GM19043 (cell line): ENCODE data around the gene CDKAL1.

Experiments
- ATAC-seq: cut with Tn5 transposase; IDR thresholded peaks from one replicate; pipeline ENCODE4 v1.9.1; 2021; ENCODE audit warnings: low read depth; ENCODE audit not compliant: unreplicated experiment

CDKAL1 gene

DNA sequence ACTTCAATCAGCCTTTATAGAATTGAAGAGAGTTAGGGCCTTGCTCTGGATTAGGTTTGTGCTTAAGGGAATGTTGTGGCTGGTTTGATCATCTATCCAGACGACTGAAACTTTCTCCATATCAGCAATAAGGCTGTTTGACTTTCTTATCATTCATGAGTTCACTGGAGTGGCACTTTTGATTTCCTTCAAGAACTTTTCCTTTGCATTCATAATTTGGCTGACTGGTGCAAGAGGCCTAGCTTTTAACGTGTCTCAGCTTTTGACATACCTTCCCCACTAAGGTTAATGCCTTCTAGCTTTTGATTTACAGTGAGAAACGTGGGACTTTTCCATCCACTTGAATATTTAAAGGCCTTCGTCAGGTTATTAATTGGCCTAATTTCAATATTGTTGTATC, 461.8 kb downstream of the CDKAL1 start:
- no peak for ATAC-seq

DNA sequence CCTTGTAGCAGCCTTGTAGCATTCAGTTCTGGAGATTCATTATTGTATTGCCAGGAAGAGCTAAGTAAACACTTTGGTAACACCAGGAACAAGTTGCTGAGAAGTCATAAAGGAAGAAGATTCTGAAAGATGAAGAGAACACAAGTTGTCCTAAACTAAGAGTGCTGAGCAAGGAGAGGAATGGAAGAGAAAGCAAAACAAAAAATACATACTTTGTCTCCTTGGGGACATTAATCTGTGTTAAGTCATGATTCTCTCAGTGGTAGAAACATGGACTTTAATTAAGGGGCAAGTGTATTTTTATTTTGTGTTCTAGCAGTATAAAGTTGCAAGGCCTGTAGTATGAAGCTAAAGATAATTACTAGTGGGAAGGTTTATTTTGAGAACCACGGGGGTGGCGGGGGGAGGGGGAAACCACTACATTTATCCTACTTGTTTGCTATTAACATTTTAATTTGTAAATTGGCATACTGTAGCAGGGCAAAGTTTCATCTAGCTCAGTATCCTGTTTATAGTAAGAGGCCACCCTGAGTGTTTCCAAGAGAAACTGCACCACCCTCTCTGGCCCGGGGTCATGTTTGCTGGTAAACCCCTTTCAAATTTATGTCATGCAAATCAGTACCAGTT, 463.0 kb downstream of the CDKAL1 start:
- no peak for ATAC-seq

- no peak for ATAC-seq
Observed at GRCh38 chr6:20997770-20998147, 463.5 kb downstream of the CDKAL1 start.

- no peak for ATAC-seq
Observed at GRCh38 chr6:20998748-20999448, 464.6 kb downstream of the CDKAL1 start.

- ATAC-seq = no peak
Observed at GRCh38 chr6:21000331-21000801, 466.1 kb downstream of the CDKAL1 start.

DNA sequence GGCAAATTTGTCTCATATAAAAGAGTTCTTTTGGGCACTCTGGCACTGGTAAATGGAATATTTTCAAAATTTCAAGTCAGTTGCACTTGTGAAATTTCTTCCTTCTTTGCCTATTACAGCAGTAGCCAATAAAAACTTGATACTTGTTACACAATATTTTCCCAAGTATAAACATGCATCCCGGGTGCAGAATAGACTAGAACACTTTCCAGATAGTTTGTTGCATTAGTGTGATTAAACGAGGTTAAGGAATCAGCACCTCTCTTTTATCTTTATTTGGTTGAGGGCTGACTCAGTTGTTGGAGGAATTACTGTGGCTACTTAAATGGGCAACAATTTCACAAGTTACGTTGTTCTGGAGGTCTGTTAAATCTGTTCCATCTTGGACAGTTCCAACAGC, 467.5 kb downstream of the CDKAL1 start:
- no peak for ATAC-seq

- peak; percentile 80 for ATAC-seq
Observed at GRCh38 chr6:21003780-21004541, 469.7 kb downstream of the CDKAL1 start.

GRCh38 chr6:21005816-21006570, 471.7 kb downstream of the CDKAL1 start:
- ATAC-seq = peak; percentile 58

GRCh38 chr6:21019614-21020013, 485.4 kb downstream of the CDKAL1 start:
- ATAC-seq = no peak

DNA sequence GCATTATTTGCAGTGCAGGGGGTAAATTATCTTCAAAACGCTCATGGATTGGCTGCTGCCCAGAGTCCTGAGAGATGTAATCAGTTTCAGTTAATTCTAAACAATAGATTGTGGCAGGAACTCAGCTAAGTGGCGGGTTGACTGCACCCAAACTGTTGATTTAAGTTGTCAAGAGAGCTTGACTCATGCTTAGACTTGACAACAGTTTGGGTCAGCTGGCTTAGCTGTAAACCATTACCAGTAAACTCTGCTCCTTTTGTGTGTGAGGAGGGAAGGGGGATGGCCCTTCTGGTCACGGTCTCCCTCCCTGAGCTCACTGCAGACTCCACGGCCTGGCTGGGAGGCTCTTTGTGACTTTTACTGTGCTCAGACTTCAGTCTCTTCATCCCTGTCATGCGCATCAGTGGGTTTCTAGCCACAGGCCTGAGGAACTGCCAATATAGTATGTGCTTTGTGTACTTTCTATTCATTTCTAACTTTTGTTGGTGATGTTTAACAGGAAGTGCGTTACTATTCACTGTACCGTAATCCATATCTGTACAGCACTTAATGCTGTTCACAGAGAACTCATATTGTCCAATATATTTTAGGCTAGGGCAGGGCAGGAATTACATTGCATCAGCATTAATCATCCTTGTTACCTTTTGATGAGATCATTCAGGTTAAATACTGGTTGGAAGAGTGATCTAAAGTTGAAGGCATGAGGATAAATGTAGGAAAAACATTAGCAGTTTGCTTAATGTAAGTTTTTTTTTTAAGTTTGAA, 488.3 kb downstream of the CDKAL1 start:
- ATAC-seq = peak; percentile 88

DNA sequence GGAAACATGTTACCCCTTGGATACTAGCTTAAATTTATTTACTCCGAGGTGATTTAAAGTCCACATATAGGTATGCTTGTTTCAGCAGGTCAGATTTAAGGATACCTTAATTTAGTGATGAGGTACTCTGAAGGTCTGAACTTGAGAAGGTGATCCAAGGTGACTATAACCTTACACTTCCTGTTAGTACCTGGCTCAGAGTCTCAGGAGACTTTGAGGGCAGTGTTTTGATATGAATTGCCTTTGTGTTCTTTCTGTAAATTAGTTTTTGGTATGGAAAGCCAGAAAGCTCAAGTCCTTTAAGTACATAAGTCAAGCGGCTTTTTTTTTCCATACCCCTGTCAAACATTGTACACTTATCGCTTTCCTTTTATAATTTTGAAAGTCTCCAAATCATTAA, 489.0 kb downstream of the CDKAL1 start:
- ATAC-seq = no peak

DNA sequence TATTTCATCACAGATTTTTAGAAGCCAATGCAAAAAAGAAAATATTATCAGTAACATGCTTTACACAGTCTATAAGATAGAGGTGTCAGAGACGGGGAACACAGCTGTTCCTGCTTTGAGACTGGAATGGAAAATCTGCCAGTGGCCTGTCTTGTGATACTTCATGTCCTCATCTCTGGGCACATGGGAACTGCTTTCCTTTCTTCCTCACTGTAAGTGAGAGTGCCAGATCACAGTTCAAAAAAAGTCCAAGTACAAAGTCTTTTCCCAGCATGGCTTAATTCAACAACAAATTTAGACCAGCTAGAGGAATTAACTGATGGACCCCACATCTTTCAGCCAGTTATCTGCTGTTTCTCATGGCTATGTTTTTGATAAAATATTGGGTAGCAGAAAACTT, 490.4 kb downstream of the CDKAL1 start:
- ATAC-seq = no peak

DNA sequence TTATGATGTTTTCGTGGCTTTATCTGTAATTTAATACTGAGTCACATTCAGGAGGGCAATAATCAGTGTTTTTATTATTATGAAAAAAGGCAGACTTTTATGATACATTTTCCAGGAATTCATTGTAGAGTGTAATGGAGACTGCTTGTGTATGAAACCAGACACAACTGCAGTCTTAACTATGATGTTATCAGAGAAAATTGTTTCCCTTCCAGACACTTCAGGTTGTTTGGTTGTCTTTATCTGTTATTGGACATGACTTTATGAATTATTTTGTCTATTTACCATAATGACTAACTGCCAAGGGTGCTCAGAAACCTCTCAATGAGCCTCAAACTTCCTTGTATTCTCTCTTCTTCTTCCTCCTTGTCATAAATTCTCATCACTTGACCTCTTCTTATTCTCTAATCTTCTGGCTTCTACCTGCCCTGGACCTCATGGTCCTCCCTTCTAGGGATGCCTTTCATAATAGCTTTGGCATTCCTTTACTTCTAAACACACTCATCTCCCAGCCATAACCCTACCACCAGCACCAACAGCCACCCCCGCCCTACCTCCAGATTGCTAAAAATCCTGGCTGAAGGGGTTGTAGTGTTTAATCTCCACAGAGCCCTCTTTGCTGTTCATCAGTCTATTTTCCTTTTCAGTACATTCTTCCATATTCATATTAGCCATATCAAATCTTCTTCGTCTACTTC, 492.5 kb downstream of the CDKAL1 start:
- no peak for ATAC-seq

DNA sequence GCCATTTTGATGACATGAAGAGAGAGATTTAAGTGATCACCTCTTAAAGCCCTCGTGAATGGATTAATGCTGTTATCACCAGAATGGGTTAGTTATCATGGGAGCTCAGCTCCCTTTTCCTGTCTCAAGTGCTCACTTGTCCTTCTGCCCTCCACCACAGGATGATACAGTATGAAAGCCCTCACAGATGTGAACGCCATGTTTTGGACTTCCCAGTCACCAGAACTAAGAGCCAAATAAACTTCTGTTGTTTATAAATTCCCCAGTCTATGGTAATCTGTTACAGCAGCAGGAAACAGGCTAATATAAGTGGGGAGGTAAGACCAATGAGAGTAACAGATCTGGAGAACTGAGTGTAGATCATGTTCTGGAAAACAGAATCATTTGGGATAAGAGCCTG, 493.2 kb downstream of the CDKAL1 start:
- ATAC-seq = no peak

DNA sequence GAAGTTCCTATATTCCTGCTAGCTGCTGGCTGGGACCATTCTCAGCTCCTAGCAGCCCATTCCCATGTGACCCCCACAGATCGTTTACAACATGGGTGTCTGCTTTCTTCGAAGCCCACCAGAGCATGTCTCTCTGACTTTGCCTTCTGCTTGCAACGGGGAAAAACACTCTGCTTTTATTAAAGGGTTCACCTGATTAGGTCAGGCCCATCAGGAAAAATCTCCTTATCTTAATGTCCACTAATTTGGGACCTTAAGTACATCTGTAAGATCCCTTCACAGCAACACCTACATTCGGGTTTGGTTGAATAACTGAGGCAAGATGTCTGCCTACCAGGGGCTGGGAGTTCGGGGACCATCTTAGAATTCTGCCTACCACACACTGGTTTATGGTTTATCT, 496.9 kb downstream of the CDKAL1 start:
- no peak for ATAC-seq

DNA sequence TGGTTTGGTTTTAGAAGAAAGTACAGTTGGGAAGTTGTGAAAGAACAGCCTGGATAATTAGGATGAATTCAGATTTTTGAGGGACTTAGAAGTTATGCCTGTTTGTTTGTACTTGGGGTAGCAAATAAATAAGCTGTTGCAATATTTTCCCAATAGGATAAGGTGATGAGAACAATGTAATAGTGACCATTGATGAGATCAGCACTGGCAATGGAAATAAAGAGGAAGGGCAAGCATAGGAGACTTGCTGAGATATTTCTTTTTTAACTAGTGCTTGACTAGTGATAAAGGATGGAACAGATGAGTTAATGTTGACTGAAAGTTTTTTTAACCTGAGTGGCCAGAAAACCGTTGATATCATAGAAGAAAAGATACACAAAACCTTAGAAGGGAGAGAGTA, 498.8 kb downstream of the CDKAL1 start:
- no peak for ATAC-seq

GRCh38 chr6:21033575-21034026, 499.3 kb downstream of the CDKAL1 start:
- ATAC-seq = no peak

DNA sequence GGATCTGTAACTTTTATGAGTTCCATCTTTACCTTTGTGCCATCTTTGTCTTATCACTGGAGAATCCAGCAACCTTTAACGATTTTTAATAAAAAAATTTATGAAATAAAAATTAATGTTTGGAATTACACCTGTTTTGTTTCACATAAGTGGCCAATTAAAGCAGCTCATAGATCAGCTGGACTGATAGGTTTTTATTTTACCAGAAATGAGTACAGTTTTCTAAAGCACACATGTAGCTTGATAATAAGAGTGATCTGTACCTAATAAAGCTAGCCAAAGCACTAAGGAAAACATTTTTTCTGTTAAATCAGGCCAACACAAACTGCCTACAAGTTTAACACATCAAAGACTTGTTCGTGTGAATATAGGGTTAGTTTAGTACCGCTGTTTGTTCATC, 500.1 kb downstream of the CDKAL1 start:
- no peak for ATAC-seq

- ATAC-seq = peak; percentile 80
Observed at GRCh38 chr6:21037453-21037852, 503.2 kb downstream of the CDKAL1 start.

- ATAC-seq = no peak
Observed at GRCh38 chr6:21039926-21040325, 505.7 kb downstream of the CDKAL1 start.
